HTERT RPE-1 (cell line): Measurements from ENCODE around the gene CCDC30.
"Not testable (repeated sequence)": the region's sequence is repeated elsewhere in the genome, so short reads cannot be mapped to it uniquely, and the experiment has no call there.

Experiments
- in situ Hi-C: fragments of 300-500 bp; cut with MboI; formaldehyde crosslinking; loops from 4 replicates; pipeline ENCODE4 v1.14.3; 2020; ENCODE audit warnings: low sequenced_read_pairs

The CCDC30 gene

GRCh38 chr1:42449256-42449655 lies 13.8 kb upstream of the CCDC30 start:
- in situ Hi-C loops = no loop called here

- in situ Hi-C loops = no loop called here
These were observed 13.0 kb upstream of the CCDC30 start for GRCh38 chr1:42450061-42450460.

DNA sequence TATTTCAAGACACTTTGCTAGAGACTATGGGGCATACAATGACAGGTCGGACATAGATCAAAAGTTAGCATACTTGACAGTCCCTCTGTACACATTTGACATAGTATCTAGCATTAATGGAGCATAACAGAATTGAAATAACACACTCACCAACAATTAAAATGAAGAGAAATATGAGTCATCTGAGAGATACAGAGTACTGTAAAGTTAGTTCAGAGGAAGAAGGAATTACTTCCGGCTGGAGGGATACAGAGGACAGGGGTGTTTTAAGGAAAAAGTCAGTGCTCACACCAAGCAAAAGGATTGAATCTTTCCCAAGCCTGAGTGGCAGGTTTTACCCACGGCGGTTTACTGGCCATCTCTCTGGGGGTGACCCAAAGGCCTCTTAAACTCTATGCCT lies 9.7 kb upstream of the CCDC30 start:
- in situ Hi-C loops = no loop called here

DNA sequence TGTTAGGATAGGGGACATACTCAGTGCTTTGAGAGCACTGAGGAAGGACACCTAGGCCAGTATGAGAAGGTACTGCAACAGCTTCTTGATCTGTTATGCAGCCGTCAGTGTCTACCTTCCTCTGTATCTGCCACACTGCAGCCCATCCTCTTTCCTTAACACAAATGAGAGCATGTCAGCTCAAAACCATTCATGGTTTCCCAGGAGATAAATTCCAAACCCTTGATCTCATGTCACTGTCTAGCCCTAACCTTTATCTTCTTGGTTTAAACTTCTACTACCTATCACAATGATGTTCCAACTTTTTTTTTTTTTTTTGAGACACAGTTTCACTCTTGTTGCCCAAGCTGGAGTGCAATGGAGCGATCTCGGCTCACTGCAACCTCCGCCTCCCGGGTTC lies 8.7 kb upstream of the CCDC30 start:
- in situ Hi-C loops = no loop called here

- in situ Hi-C loops = no loop called here
These were observed 6.9 kb upstream of the CCDC30 start, which contains the start of the genes PPCS and ZMYND12 for GRCh38 chr1:42456010-42456753. Gene PPCS (plus strand): TSS chr1:42456543. CDS start chr1:42456566, 23 bp downstream. Gene ZMYND12 (minus strand): TSS chr1:42456022. CDS start chr1:42455997, 25 bp downstream.

GRCh38 chr1:42456754-42457089 lies 6.4 kb upstream of the CCDC30 start:
- in situ Hi-C loops = no loop called here

GRCh38 chr1:42461196-42461595 lies 1.9 kb upstream of the CCDC30 start:
- in situ Hi-C loops = no loop called here

DNA sequence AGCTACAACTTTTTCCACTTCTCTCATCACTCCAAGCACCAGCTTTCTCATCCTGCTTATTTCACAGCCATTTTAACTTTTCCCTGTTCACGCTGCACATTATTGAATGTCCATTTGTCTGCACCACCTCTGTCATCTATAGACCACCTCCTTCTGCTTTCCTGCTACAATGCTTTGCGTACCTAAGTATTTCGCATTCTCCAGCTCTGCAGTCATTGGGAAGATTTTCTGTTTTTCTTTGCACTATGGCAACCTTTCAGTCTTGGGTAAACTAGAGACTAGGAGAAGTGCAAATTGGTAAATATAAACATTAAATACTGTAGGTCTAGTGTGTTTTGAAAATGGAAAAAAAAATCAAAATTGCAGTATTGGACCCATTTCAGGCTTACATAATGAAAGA lies 835 bp downstream of the CCDC30 start:
- in situ Hi-C loops = no loop called here

DNA sequence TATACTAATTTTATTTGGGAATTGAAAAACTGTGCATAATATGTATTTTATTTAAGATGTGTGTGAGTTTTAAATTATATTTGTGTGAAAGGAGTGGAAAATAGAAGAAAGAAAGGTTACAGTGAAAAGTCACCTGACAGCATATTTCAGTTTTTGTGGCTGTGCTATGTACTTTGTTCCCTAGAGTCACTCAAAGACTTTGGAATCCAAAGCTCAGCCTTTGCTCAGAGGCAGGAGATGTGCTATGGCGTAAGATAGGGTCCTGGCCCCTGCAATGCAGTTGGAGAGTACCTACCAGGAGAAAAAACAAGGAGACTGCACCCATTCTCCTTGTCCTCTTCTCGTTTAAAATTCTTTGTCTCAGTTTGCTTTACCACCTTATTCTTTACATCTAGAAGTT lies 2.9 kb downstream of the CCDC30 start:
- in situ Hi-C loops = no loop called here

- in situ Hi-C loops = no loop called here
These were observed 6.6 kb downstream of the CCDC30 start for GRCh38 chr1:42469727-42470126.

- in situ Hi-C loops = no loop called here
These were observed 13.5 kb downstream of the CCDC30 start for GRCh38 chr1:42476605-42477004.

DNA sequence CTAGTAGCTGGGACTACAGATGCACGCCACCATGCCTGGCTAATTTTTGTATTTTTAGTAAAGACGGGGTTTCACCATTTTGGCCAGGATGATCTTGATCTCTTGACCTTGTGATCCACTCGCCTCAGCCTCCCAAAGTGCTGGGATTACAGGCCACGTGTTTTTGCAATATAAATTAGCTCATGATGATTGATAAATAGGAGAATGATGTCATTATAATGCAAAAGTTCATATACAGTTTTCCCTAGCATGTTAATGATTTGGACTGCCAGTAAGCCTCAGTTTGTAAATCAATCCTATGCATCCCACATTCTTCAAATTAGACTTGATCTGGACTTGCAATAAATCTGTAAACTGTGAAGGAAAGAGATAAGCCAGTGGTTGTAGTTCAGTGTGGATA lies 14.3 kb downstream of the CCDC30 start:
- in situ Hi-C loops = not testable (repeated sequence)

DNA sequence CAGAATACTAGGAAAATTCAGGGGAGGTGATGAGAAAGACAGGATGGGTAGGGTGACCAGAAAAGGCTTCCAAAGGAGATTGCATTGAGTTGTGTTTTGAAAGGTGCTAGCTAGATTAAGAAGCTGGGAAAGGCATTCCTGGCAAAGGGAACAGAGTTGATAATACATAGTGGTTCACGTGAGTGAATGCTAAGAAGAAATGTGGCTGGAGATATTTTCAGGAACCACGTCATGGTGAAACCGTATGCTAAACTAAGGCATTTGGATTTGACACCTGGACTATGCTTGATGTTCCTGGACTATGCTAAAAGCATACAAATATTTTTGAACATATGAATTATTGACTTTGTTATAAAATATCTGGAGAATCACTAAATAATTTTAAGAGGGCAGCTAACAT lies 14.7 kb downstream of the CCDC30 start:
- in situ Hi-C loops = no loop called here

DNA sequence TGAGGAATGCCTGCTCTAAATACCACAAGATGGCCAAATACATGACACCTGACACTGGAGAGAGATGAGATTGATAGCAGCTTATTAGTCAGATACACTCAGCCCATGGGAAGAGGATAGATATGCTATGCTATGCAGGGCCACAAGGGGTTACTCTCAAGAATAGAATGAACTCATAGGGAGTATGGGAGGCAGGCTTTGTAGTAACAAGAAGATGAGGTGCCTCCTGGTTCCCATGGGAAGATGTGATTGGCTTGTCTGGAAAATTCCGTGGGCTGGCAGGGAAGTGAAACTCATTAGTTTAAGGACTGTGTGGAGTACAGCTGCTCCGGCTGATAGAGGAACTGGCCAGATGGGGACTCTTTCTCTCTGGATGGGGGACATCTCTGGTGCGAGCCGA lies 16.5 kb downstream of the CCDC30 start:
- in situ Hi-C loops = no loop called here

DNA sequence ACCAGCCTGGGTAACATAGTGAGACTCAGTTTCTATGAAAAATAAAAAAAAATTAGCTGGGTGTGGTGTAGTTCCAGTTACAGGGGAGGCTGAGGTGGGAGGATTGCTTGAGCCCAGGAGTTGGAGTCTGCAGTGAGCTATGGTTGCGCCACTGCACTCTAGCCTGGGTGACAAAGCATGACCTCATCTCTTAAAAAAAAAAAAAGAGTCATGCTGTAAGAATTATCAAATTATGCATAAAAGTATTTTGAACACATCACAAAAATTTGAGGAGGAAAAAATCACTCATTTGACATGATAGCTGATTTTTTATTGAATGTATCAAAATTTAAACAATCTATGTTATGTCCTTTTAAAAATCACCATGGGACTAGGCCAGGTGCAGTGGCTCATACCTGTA lies 17.8 kb downstream of the CCDC30 start:
- in situ Hi-C loops = no loop called here

DNA sequence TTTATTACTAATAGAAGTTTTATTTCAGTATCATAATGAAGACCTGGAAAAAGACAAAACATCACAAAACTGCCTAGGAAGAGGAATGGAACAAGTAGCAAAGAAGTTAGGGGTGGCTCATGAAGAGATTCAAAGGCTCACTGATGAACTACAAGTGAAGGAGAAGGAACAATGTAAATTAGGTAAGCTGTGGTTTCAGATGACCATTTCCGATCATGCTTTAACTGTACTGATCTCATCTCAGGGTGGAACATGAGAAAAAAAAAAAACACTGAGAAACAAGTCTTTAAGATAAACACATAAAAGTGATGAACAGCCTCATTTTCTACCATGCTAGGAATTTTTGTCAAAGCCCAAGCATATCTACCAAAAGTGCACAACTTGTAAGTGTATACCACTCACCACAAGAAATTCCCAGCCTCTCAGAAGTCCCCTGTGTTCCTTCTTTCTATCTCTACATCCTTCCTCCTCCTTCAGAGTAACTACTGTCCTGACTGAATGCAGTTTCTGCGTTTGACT lies 19.6 kb downstream of the CCDC30 start:
- in situ Hi-C loops = no loop called here

DNA sequence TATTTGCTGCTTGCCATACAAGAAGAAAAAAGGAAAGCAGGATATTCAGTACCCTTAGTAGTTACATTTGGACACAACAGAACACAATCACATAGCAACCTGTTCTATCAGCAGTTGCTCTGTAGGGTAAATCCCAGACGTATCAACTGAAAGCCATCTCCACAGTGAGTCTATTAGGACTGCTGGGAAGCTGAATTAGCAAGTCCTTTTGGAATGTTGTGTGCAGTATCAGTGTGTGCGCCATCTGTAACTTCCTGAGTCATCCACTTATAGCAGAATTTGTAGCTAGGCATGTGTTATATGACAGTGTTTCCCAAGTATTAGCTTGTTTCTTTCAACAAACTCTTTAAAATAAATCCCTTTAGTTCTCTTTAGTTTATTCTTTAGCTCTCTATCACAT lies 21.3 kb downstream of the CCDC30 start:
- in situ Hi-C loops = no loop called here

DNA sequence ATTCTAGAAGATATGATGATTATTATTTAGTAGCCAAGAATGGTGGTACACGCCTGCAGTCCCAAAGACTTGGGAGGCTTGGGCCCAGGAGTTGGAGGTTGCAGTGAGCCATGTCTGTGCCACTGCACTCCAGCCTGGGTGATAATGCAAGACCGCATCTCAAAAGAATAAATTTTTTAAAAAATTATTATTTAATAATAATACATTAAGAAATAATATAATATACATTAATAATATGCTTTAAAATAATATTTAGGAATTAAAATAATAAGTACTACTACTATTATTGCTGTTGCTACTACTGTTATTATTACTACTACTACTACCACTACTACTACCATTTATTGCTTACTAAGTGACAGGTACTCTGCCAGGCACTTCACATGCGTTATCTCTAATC lies 27.2 kb downstream of the CCDC30 start:
- in situ Hi-C loops = no loop called here

DNA sequence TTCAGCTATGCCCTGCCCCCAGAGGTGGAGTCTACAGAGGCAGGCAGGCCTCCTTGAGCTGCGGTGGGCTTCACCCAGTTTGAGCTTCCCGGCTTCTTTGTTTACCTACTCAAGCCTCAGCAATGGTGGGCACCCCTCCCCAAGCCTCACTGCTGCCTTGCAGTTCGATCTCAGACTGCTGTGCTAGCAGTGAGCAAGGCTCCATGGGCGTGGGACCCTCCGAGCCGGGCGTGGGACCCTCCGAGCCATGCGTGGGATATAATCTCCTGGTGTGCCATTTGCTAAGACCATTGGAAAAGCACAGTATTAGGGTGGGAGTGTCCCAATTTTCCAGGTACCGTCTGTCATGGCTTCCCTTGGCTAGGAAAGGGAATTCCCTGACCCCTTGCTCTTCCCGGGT lies 38.9 kb downstream of the CCDC30 start:
- in situ Hi-C loops = not testable (repeated sequence)

GRCh38 chr1:42504535-42505128 lies 41.5 kb downstream of the CCDC30 start:
- in situ Hi-C loops = no loop called here

DNA sequence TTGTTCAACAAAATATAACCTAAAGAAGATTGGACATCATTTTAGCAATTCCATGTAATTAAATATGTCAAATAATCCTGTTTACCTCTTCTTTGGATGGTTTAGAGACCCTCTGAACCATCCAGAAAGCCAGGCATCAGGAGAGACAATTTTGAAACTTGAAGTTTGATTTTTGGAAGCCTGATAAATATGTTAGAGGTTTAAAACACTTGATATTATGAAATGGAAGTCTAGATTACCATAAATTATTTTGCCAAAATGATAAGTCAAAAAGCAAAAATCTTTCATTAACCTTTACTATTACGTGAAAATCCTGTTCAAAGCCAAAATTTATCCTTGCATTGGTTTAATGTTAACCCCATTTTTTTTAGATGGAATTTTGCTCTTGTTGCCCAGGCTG lies 43.5 kb downstream of the CCDC30 start:
- in situ Hi-C loops = no loop called here

DNA sequence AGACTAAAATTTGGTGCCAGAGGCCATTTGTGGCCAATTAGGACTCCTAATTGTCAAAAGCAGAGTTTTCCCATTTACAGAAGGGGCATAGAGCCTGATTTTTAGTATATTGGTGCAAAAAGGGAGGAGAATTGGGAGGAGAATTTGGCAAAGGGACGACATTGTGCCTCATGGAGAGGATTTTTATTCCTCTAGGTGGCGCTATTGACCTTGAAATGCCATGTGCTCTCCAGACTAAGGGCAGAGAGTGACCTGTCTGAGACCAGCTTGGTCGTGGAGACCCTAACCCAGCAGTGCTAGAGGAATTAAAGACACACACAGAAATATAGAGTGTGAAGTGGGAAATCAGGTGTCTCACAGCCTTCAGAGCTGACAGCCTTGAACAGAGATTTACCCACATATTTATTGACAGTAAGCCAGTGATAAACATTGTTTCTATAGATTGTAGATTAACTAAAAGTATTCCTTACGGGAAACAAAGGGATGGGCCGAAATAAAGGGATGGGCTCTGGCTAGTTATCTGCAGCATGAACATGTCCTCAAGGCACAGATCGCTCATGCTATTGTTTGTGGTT lies 48.6 kb downstream of the CCDC30 start:
- in situ Hi-C loops = not testable (repeated sequence)
